HCT116 (cell line): ENCODE measurements around the gene GPR17. TPM values are rescaled to one million over a fixed set of nuclear protein-coding genes. Genes with fewer than 3 reads are reported as not detected.

Experiments used
- ATAC-seq: fragments of 200-7000 bp; cut with Tn5 transposase; 2 replicates; pipeline ENCODE4 v1.9.1; 2020; ENCODE audit warnings: mild to moderate bottlenecking, moderate library complexity
- BruUV-seq: library from RNA; stranded (reverse); fragments of 400-500 nt; replicated peaks from 2 replicates; lab custom pipeline; 2021; lab: Mats Ljungman, UMichigan
- CTCF ChIA-PET: fragments of 300-600 bp; sonication (Branson Sonifier 250); formaldehyde crosslinking; loops from one replicate; lab custom pipeline; 2021; ENCODE audit warnings: antibody characterized with exemption; lab: Charles Lee
- POLR2A ChIA-PET: fragments of 300-600, 350-600 bp; sonication (Branson Sonifier 250); formaldehyde crosslinking; loops from one replicate; lab custom pipeline; 2021; ENCODE audit warnings: antibody characterized with exemption; lab: Charles Lee
- RAD21 ChIA-PET, 2 experiments: fragments of 300-600 bp; sonication (Branson Sonifier 250); formaldehyde crosslinking; loops; one replicate each; lab custom pipeline; 2023; ENCODE audit warnings: low total read pairs in 2 of 2; ENCODE audit not compliant: uncharacterized antibody in 2 of 2, unreplicated experiment in 2 of 2, low non-redundant PET in 1 of 2; lab: Charles Lee
- DNase-seq: peaks from one replicate; pipeline ENCODE4 v3.0.0-alpha.2; 2010; ENCODE audit warnings: low read depth, low spot score
- H2AFZ ChIP-seq: fragments of 200-600 bp; shearing (Covaris generic), sonication (generic); 2 replicates; pipeline ENCODE4 v1.6.1; 2017; ENCODE audit warnings: low read depth, mixed run types, mixed read lengths, antibody characterized with exemption, low read length; ENCODE audit not compliant: poor library complexity, severe bottlenecking
- H3K27ac ChIP-seq: 2 replicates; pipeline ENCODE4 v1.5.1; 2012; ENCODE audit warnings: low read depth, low read length
- H3K27me3 ChIP-seq: fragments of 200-600 bp; sonication (generic); 2 replicates; pipeline ENCODE4 v1.6.1; 2016; ENCODE audit warnings: mixed run types, low read length, mixed read lengths; ENCODE audit not compliant: insufficient read depth
- H3K36me3 ChIP-seq, 2 experiments: fragments of 200-500 bp in 1 of 2; fragments of 200-600 bp in 1 of 2; sonication (Bioruptor generic) in 1 of 2; sonication (generic) in 1 of 2; 2 replicates each; pipeline versions ENCODE4 v1.5.1 to v1.6.1; 2014 to 2016; ENCODE audit warnings: low read length in 2 of 2, inconsistent platforms in 1 of 2, mixed read lengths in 1 of 2, mixed run types in 1 of 2; ENCODE audit not compliant: insufficient read depth in 2 of 2, control insufficient read depth in 1 of 2
- H3K4me1 ChIP-seq, 2 experiments: fragments of 200-600 bp in 1 of 2; sonication (generic) in 1 of 2; 2 replicates each; pipeline versions ENCODE4 v1.5.1 to v1.6.1; 2012 to 2017; ENCODE audit warnings: low read length in 2 of 2, inconsistent platforms in 1 of 2, mild to moderate bottlenecking in 1 of 2, mixed read lengths in 1 of 2, mixed run types in 1 of 2, moderate library complexity in 1 of 2; ENCODE audit not compliant: insufficient read depth in 2 of 2, control insufficient read depth in 1 of 2
- H3K4me2 ChIP-seq: fragments of 200-600 bp; sonication (generic); 2 replicates; pipeline ENCODE4 v1.6.1; 2017; ENCODE audit warnings: mixed run types, low read length, mixed read lengths
- H3K4me3 ChIP-seq, 2 experiments: fragments of 200-600 bp in 1 of 2; sonication (generic) in 1 of 2; replicated peaks in 1 of 2; 2 replicates each; pipeline ENCODE4 v1.5.1; 2011 to 2016; ENCODE audit warnings: low read length in 2 of 2, control low read depth in 1 of 2, low read depth in 1 of 2, mild to moderate bottlenecking in 1 of 2, mixed read lengths in 1 of 2, mixed run types in 1 of 2
- H3K79me2 ChIP-seq: fragments of 200-600 bp; sonication (generic); 2 replicates; pipeline ENCODE4 v1.6.1; 2017; ENCODE audit warnings: mild to moderate bottlenecking, mixed run types, low read length, moderate library complexity, mixed read lengths; ENCODE audit not compliant: insufficient read depth
- H3K9ac ChIP-seq: fragments of 200-600 bp; sonication (generic); 2 replicates; pipeline ENCODE4 v1.6.1; 2016; ENCODE audit warnings: low read length, mixed read lengths
- H3K9me2 ChIP-seq: fragments of 200-600 bp; sonication (generic), shearing (Covaris generic); 2 replicates; pipeline ENCODE4 v1.6.1; 2017; ENCODE audit warnings: mixed run types, mild to moderate bottlenecking, moderate library complexity; ENCODE audit not compliant: insufficient read depth
- H3K9me3 ChIP-seq, 2 experiments: fragments of 200-500 bp in 1 of 2; fragments of 200-600 bp in 1 of 2; sonication (Bioruptor generic) in 1 of 2; sonication (generic) in 1 of 2; 2 replicates each; pipeline ENCODE4 v1.6.1; 2014 to 2017; ENCODE audit warnings: low read length in 2 of 2, mixed read lengths in 2 of 2, inconsistent platforms in 1 of 2, low read depth in 1 of 2, mild to moderate bottlenecking in 1 of 2, mixed run types in 1 of 2, moderate library complexity in 1 of 2; ENCODE audit not compliant: control insufficient read depth in 1 of 2, insufficient read depth in 1 of 2
- H4K20me1 ChIP-seq: fragments of 200-600 bp; sonication (generic), shearing (Covaris generic); 2 replicates; pipeline ENCODE4 v1.6.1; 2017; ENCODE audit warnings: mixed run types, mild to moderate bottlenecking, moderate library complexity; ENCODE audit not compliant: insufficient read depth
- ATF3 ChIP-seq: IDR thresholded peaks from 2 replicates; pipeline ENCODE4 v1.6.1; 2012
- CEBPB ChIP-seq: IDR thresholded peaks from 2 replicates; pipeline ENCODE4 v1.6.1; 2012; ENCODE audit warnings: low read depth
- ELF1 ChIP-seq: IDR thresholded peaks from 2 replicates; pipeline ENCODE4 v1.6.1; 2012; ENCODE audit warnings: low read depth, borderline replicate concordance
- EZH2phosphoT487 ChIP-seq: fragments of 200-600 bp; IDR thresholded peaks from 2 replicates; pipeline ENCODE4 v1.6.1; 2018; ENCODE audit warnings: antibody characterized with exemption, borderline replicate concordance
- FOSL1 ChIP-seq: IDR thresholded peaks from 2 replicates; pipeline ENCODE4 v1.6.1; 2012; ENCODE audit warnings: low read depth
- JUND ChIP-seq: IDR thresholded peaks from 2 replicates; pipeline ENCODE4 v1.6.1; 2012
- MAX ChIP-seq: IDR thresholded peaks from 2 replicates; pipeline ENCODE4 v1.6.1; 2012
- POLR2AphosphoS5 ChIP-seq: IDR thresholded peaks from 2 replicates; pipeline ENCODE4 v1.6.1; 2011; ENCODE audit warnings: mild to moderate bottlenecking, low read depth, low read length, moderate library complexity
- RAD21 ChIP-seq: IDR thresholded peaks from 2 replicates; pipeline ENCODE4 v1.6.1; 2012; ENCODE audit warnings: low read depth, mild to moderate bottlenecking
- SP1 ChIP-seq: IDR thresholded peaks from 2 replicates; pipeline ENCODE4 v1.6.1; 2012; ENCODE audit warnings: low read depth
- SRF ChIP-seq: IDR thresholded peaks from 2 replicates; pipeline ENCODE4 v1.6.1; 2012; ENCODE audit warnings: low read depth
- TCF7L2 ChIP-seq: IDR thresholded peaks from 2 replicates; pipeline ENCODE4 v1.7.0; 2011; ENCODE audit warnings: borderline replicate concordance, inconsistent platforms; ENCODE audit not compliant: insufficient read depth, insufficient read length; ENCODE audit errors: extremely low read depth
- YY1 ChIP-seq: IDR thresholded peaks from 2 replicates; pipeline ENCODE4 v1.6.1; 2011; ENCODE audit warnings: low read length, low read depth, moderate library complexity, mild to moderate bottlenecking; ENCODE audit not compliant: insufficient replicate concordance; ENCODE audit errors: extremely low read depth
- ZBTB33 ChIP-seq: IDR thresholded peaks from 2 replicates; pipeline ENCODE4 v1.6.1; 2011; ENCODE audit warnings: mild to moderate bottlenecking, low read length, moderate library complexity; ENCODE audit not compliant: insufficient replicate concordance; ENCODE audit errors: extremely low read depth
- ZFX ChIP-seq: fragments of 450-650 bp; IDR thresholded peaks from 2 replicates; pipeline ENCODE4 v1.6.1; 2017
- ZNF274 ChIP-seq: fragments of 200-500 bp; sonication (Bioruptor generic); IDR thresholded peaks from 2 replicates; pipeline ENCODE4 v1.6.1; 2014; ENCODE audit warnings: mild to moderate bottlenecking, low read depth, low read length, inconsistent platforms
- intact Hi-C: fragments of 100-400 bp; cut with micrococcal nuclease; formaldehyde crosslinking; loops from 2 replicates; pipeline ENCODE4 v1.10.0; 2022
- total RNA-seq: library from RNA; stranded (reverse); gene quantifications from one replicate; pipeline ENCODE4 v1.2.1, GENCODE V29; 2021; ENCODE audit not compliant: unreplicated experiment

GPR17 gene
- total RNA-seq, 1 experiment from 2014 or later, result not detected

GRCh38 chr2:127631541-127631996 lies 14.4 kb upstream of the GPR17 start:
- CTCF ChIA-PET, result no interaction called here
- Histone ChIP-seq H3K27me3 (no peaks in the 10 kb centered on the region), H3K9ac (no peak overlapping the region), H3K36me3 (no peaks in the 10 kb centered on the region), H3K4me3 (no peak overlapping the region), H3K27ac (no peak overlapping the region), H3K9me3 (no peaks in the 10 kb centered on the region), H4K20me1 (no peaks in the 10 kb centered on the region), H3K9me2 (no peaks in the 10 kb centered on the region), H3K79me2 (no peaks in the 10 kb centered on the region), H3K4me2 (no peak overlapping the region), H2AFZ (no peak overlapping the region), H3K4me1 (no peaks in the 10 kb centered on the region)
- intact Hi-C loops, result no loop called here
- DNase-seq (no peak), ATAC-seq (no peak)
- BruUV-seq, result no TSS peak
- TF ChIP-seq TCF7L2 (no peak), YY1 (no peak), ZNF274 (no peak), SRF (no peak), SP1 (no peak), ZFX (no peak), ATF3 (no peak)
- RAD21 ChIA-PET, result no interaction called here
- POLR2A ChIA-PET, result no interaction called here

GRCh38 chr2:127631997-127632581 lies 13.9 kb upstream of the GPR17 start:
- Histone ChIP-seq H3K9ac (no peak overlapping the region), H3K27me3 (no peaks in the 10 kb centered on the region), H3K36me3 (no peaks in the 10 kb centered on the region), H2AFZ (no peak overlapping the region), H3K4me3 (no peak overlapping the region), H3K27ac (no peak overlapping the region), H4K20me1 (no peaks in the 10 kb centered on the region), H3K4me1 (peaks cover 0 to 1% of the 10 kb centered on the region in 2 experiments; a peak in 2 of 4 replicates), H3K9me2 (no peaks in the 10 kb centered on the region), H3K4me2 (no peak overlapping the region), H3K9me3 (no peaks in the 10 kb centered on the region), H3K79me2 (no peaks in the 10 kb centered on the region)
- ATAC-seq (no peak), DNase-seq (no peak)
- ChIA-PET POLR2A (no interaction called here), CTCF (no interaction called here), RAD21 (no interaction called here)
- no TSS peak for BruUV-seq
- intact Hi-C loops, result no loop called here
- TF ChIP-seq POLR2AphosphoS5 (no peak), ZFX (no peak), JUND (no peak), SRF (no peak), EZH2phosphoT487 (no peak), FOSL1 (no peak), ELF1 (no peak), CEBPB (no peak), RAD21 (no peak), MAX (no peak), ZBTB33 (no peak)
